LHCN-M2 (cell line): ENCODE results near the gene EYA2. TPM values are rescaled to one million over a fixed set of nuclear protein-coding genes. Genes with fewer than 3 reads are reported as not detected.
A peak's percentile ranks its signal among the peaks of the same experiment; 100 is the strongest.
"Not testable (repeated sequence)": the region's sequence is repeated elsewhere in the genome, so short reads cannot be mapped to it uniquely, and the experiment has no call there.

Experiments
- DNase-seq: peaks from one replicate; pipeline ENCODE4 v3.0.0-alpha.2; 2012; ENCODE audit warnings: low read depth
- total RNA-seq: library from RNA; depleted of rRNA; stranded (reverse); fragments of >200 nt; gene quantifications from 2 replicates; pipeline ENCODE4 v1.2.3, GENCODE V29; 2014

Gene EYA2
- total RNA-seq, 1 experiment from 2014 or later: 0.11 TPM

- peak; percentile 32 for DNase-seq
Observed at GRCh38 chr20:46953596-46953995, 59.0 kb downstream of the EYA2 start.

DNA sequence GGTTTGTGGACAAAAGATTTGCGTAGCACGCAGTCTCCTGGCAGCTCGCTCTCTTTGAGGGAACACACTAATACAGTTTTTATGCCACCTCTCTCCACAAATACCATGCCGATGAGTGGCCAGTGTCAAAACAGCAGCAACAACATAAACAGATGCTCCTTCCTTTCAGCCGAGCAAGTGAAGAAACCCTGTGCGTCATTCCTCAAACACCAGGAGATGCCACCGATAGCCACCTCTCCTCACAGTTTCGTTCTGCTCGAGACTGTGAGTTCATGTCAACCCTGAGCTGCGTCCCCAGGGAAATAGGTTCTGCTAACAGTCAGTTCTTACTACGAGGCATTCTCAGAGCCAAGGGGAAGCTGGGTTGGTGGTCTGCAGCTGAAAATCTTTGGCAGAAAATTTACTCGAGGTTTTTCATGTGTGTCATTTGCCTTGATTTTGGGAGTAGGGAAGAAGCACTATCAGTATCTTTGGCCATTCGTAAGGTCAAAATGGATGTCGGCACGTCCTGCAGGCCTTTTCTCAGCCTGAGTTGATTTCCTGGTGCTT, 59.9 kb downstream of the EYA2 start:
- DNase-seq: peak; percentile 100

- DNase-seq: no peak
Observed at GRCh38 chr20:46955601-46956556, 61.2 kb downstream of the EYA2 start.

DNA sequence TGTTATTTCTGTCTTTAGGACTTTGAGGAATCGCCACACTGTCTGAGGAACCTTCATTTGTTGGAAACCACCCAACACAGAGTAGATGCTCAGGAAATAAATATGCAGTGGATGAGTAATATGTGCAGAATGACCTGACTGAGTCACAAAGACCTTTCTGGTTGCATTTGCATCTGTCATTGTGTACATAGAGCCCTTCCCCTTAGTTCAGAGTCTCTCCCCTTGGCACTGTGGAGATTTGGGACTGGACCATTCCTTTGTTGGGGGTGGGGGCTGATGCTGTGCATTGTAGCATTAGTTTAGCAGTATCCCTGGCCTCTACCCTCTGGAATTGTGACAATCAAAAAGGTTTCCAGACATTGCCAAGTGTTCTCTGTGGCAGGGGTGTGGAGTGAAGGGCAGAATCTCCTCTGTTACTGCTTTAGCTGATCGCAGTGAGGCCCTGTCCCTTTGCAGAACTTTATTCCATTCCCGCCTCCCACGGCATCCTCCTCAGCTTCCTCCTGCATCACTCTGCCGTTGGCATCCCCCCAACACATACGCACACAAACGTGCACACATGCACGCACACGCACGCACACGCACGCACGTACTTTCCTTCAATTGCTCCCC, 64.5 kb downstream of the EYA2 start:
- DNase-seq: peak; percentile 97

- no peak for DNase-seq
Observed at GRCh38 chr20:46959821-46960220, 65.2 kb downstream of the EYA2 start.

GRCh38 chr20:46960536-46960935, 65.9 kb downstream of the EYA2 start:
- DNase-seq: no peak

DNA sequence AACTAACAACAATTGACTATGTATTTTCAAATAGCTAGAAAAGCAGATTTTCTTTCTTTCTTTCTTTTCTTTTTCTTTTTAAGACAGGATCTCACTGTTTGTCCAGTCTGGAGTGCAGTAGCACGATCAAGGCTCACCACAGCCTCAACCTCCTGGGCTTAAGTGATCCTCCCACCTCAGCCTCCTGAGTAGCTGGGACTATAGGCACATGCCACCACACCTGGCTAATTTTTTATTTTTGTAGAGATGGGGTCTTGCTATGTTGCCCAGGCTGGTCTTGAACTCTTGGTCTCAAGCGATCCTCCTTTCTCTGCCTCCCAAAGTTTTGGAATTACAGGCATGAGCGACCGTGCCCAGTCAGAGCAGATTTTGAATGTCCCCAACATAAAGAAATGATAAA, 67.3 kb downstream of the EYA2 start:
- not testable (repeated sequence) for DNase-seq

GRCh38 chr20:46962452-46963195, 68.0 kb downstream of the EYA2 start:
- peak; percentile 47 for DNase-seq

- no peak for DNase-seq
Observed at GRCh38 chr20:46963196-46963529, 68.5 kb downstream of the EYA2 start.

- no peak for DNase-seq
Observed at GRCh38 chr20:46963758-46964617, 69.3 kb downstream of the EYA2 start.

DNA sequence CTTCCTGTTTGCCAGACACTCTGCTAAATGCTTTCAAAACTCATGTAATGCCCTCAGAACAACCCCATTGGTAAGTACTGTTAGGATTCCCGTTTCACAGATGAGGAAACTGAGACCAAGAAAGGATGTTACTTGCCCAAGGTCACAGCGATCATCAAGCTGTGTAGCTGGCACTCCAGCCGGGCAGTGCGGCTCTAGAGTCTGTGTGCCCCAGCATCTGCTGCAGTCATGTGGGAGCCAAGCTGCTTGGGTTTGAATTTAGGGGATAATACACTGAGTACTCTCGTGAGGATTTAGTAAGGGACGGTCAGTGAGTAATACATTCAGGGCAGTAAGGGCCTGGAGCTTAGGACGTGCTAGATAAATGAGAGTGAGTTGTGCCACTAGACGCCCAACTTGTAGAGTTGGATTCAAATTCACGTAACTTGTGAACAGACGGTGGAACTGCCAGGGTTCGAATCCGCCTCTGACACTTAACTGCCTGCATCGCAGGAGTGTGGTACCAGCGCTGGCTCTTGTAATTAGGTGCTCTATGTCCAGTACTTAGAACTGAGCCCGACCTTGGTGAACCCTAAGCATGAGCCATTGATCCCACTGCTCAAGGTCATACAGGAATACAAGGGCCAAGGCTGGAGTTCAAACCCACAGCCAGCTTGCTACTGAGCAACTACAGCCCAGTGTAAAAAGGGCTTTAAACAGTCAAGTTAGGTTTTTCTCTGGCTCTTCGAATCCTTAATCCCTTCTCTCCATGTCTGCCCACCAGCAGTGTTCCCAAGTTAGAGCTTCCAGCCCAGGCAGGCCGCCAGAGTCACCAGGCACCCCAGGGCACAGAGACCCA, 70.2 kb downstream of the EYA2 start:
- no peak for DNase-seq

DNA sequence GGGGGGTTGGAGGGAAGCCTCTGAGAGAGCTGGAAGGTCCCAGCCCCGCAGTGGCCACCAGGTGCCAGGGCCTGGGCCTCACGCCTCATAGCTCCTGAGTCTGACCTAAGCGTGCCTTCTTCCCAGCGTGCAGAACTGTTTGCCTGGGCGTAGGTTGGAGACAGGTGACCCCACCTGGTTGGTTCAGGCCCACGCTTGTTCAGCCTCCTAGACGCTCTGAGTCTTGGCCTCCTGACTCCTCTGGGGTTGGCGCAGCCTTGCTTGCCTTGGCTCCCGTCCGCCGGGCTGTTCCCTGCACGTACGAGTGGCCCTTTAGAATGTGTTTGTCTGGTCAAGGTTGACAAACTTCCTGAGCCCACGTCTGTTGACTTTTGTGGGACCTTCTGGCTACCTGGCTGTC, 70.8 kb downstream of the EYA2 start:
- DNase-seq: no peak

DNA sequence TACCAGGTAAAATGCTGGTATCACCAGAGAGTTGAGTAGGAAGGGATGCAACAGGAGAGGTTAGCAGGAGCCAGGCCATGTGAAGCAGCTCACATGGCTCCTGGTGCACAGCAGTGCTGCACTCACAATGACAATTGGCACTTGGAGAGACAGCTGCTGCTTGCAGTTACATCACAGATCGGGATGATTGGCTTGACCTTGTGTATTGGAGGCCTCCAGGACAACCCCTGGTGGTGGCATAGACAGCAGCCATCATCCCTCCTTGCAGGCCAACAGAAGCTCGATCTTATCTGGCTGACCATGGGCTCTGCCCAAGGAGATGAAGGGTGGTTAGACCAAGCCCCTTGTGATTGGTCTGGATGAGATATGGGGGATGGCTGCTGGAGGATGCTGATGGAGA, 73.0 kb downstream of the EYA2 start:
- no peak for DNase-seq

- peak; percentile 69 for DNase-seq
Observed at GRCh38 chr20:46970937-46971630, 76.4 kb downstream of the EYA2 start.

GRCh38 chr20:46973766-46974165, 79.1 kb downstream of the EYA2 start:
- no peak for DNase-seq

DNA sequence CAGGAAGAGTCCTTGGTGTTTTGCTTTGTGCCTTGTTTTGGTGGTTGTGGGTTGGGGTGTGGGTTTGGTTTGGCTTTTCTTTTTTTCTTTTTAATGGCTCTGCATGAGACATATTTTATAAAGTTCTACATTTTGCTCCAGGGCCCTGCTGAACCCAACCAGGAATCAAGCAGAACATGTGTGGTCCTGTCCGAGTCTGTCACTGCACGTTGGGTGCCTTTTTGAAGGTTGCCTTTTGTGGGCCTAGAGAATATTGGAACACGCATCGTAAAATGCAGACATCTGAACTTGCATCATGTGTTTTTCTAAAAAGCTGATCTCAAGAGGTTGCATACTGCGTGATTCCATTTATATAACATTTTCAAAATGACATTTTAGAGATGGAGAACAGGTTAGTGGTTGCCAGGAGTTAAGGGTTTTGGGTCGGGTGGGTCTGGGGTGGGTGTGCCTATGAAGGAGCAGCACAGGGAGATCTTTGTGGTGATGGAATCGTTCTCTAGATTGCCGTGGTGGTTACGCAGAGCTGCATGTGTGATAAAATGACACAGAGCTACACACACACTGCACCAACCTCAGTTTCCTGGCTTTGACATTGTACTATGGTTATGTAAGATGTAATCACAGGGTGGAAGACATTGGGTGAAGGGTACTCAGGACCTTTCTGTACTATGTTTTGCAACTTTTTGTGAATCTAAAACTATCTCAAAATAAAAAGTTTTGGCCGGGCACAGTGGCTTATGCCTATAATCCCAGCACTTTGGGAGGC, 80.2 kb downstream of the EYA2 start:
- DNase-seq: no peak

GRCh38 chr20:46975976-46976375, 81.3 kb downstream of the EYA2 start:
- DNase-seq: no peak

- DNase-seq: no peak
Observed at GRCh38 chr20:46977204-46977603, 82.6 kb downstream of the EYA2 start.
